ENCODE data around the gene TMEM81.

The TMEM81 gene

GRCh38 chr1:205057808-205058575, 26.3 kb downstream of the TMEM81 start:
- no peak for DNase-seq

GRCh38 chr1:205056956-205057568, 27.2 kb downstream of the TMEM81 start:
- no peak for DNase-seq

- no peak for DNase-seq
These were observed 28.1 kb downstream of the TMEM81 start for GRCh38 chr1:205056188-205056611.

GRCh38 chr1:205054013-205054412, 30.2 kb downstream of the TMEM81 start:
- DNase-seq: no peak

GRCh38 chr1:205053296-205053695, 31.0 kb downstream of the TMEM81 start:
- no peak for DNase-seq

GRCh38 chr1:205052690-205053089, 31.6 kb downstream of the TMEM81 start:
- DNase-seq: no peak

GRCh38 chr1:205049479-205049878, 34.8 kb downstream of the TMEM81 start:
- no peak for DNase-seq

- DNase-seq: no peak
These were observed 35.9 kb downstream of the TMEM81 start for GRCh38 chr1:205048382-205048781.

GRCh38 chr1:205047764-205048231, 36.5 kb downstream of the TMEM81 start:
- no peak for DNase-seq

- no peak for DNase-seq
These were observed 37.4 kb downstream of the TMEM81 start for GRCh38 chr1:205046870-205047269.

- DNase-seq: no peak
These were observed 39.1 kb downstream of the TMEM81 start for GRCh38 chr1:205045146-205045545.

- no peak for DNase-seq
These were observed 39.5 kb downstream of the TMEM81 start for GRCh38 chr1:205044741-205045140.

- DNase-seq: no peak
These were observed 40.4 kb downstream of the TMEM81 start for GRCh38 chr1:205043866-205044265.

- no peak for DNase-seq
These were observed 41.1 kb downstream of the TMEM81 start, which contains the start of gene CNTN2 for GRCh38 chr1:205042911-205043806. CNTN2 (plus strand) TSS chr1:205043212; CDS start chr1:205053186, 9,974 bp downstream.

- DNase-seq: no peak
These were observed 42.0 kb downstream of the TMEM81 start for GRCh38 chr1:205041998-205042910.

GRCh38 chr1:205041001-205041715, 43.1 kb downstream of the TMEM81 start:
- no peak for DNase-seq

- DNase-seq: no peak
These were observed 46.0 kb downstream of the TMEM81 start for GRCh38 chr1:205038132-205038786.

- DNase-seq: no peak
These were observed 46.7 kb downstream of the TMEM81 start for GRCh38 chr1:205037539-205037938.
